K562 (cell line): ENCODE data around the gene ME3. TPM values are rescaled to one million over a fixed set of nuclear protein-coding genes. Genes with fewer than 3 reads are reported as not detected.

Experiments
- ATAC-seq: fragments of 200-7000 bp; cut with Tn5 transposase; 3 replicates; pipeline ENCODE4 v1.9.1; 2020; ENCODE audit warnings: moderate library complexity
- BruUV-seq: library from RNA; stranded (reverse); fragments of 400-500 nt; replicated peaks from 2 replicates; lab custom pipeline; 2021; lab: Mats Ljungman, UMichigan
- CTCF ChIA-PET: fragments of 300-600 bp; formaldehyde crosslinking; extraction: SDS; loops from one replicate; lab custom pipeline; 2021; ENCODE audit warnings: low intra/inter-chr PET ratio; lab: Yijun Ruan, JAX
- POLR2A ChIA-PET: fragments of 300-600, 350-650 bp; sonication (Branson Sonifier 250); formaldehyde crosslinking; extraction: SDS; loops from one replicate; lab custom pipeline; 2021; ENCODE audit warnings: antibody characterized with exemption, inconsistent platforms; lab: Yijun Ruan, JAX
- DNase-seq, 4 experiments: peaks; one replicate each; pipeline versions ENCODE4 v3.0.0 to v3.0.0-alpha.2; 2011 to 2018; ENCODE audit warnings: low spot score in 3 of 4, mixed read lengths in 3 of 4; ENCODE audit errors: extremely low read depth in 1 of 4
- FAIRE-seq: peaks from 2 replicates; lab custom pipeline; 2011; peaks lifted over from hg19 to GRCh38; lab: Jason Lieb, UNC
- H2AFZ ChIP-seq: 2 replicates; pipeline ENCODE4 v1.6.0; 2011; ENCODE audit warnings: low read depth, low read length, control low read depth, inconsistent platforms
- H3K27ac ChIP-seq: fragments of 200-600 bp; 3 replicates; pipeline ENCODE4 v1.8.0; 2011; ENCODE audit warnings: low read depth, mild to moderate bottlenecking, control low read depth, inconsistent platforms, low read length, moderate library complexity, mixed read lengths; ENCODE audit errors: extremely low read depth
- H3K27me3 ChIP-seq, 2 experiments: fragments of 300-600 bp in 1 of 2; 2 replicates in 1 of 2; 3 replicates in 1 of 2; pipeline versions ENCODE4 v1.6.0 to v1.8.0; 2011; ENCODE audit warnings: inconsistent platforms in 2 of 2, low read length in 2 of 2, mild to moderate bottlenecking in 1 of 2, mixed read lengths in 1 of 2, moderate library complexity in 1 of 2; ENCODE audit not compliant: control insufficient read depth in 2 of 2, insufficient read depth in 2 of 2
- H3K36me3 ChIP-seq: fragments of 300-600 bp; 3 replicates; pipeline ENCODE4 v1.8.0; 2011; ENCODE audit warnings: mild to moderate bottlenecking, low read length, inconsistent platforms; ENCODE audit not compliant: control insufficient read depth, insufficient read depth
- H3K4me1 ChIP-seq, 2 experiments: fragments of 200-600 bp in 1 of 2; replicated peaks in 1 of 2; 2 replicates in 1 of 2; 3 replicates in 1 of 2; pipeline versions ENCODE4 v1.5.1 to v1.8.0; 2011; ENCODE audit warnings: inconsistent platforms in 2 of 2, low read length in 2 of 2, mild to moderate bottlenecking in 1 of 2, mixed read lengths in 1 of 2, moderate library complexity in 1 of 2; ENCODE audit not compliant: control insufficient read depth in 2 of 2, insufficient read depth in 2 of 2
- H3K4me2 ChIP-seq: 2 replicates; pipeline ENCODE4 v1.6.1; 2011; ENCODE audit warnings: low read length, control low read depth, inconsistent platforms, mixed read lengths; ENCODE audit not compliant: insufficient read depth
- H3K4me3 ChIP-seq: fragments of 200-600 bp; sonication (generic), shearing (Covaris generic); 2 replicates; pipeline ENCODE4 v1.5.1; 2016; ENCODE audit warnings: control low read depth, inconsistent platforms
- H3K79me2 ChIP-seq: fragments of 200-600 bp; 3 replicates; pipeline ENCODE4 v1.8.0; 2011; ENCODE audit warnings: low read length, inconsistent platforms; ENCODE audit not compliant: control insufficient read depth, insufficient read depth
- H3K9ac ChIP-seq, 2 experiments: 2 replicates each; pipeline versions ENCODE4 v1.6.0 to v1.6.1; 2011; ENCODE audit warnings: low read depth in 2 of 2, low read length in 2 of 2, control low read depth in 1 of 2, inconsistent platforms in 1 of 2, mild to moderate bottlenecking in 1 of 2, mixed read lengths in 1 of 2; ENCODE audit not compliant: insufficient read depth in 1 of 2
- H3K9me1 ChIP-seq: one replicate; pipeline ENCODE4 v1.6.0; 2011; ENCODE audit warnings: inconsistent platforms, mild to moderate bottlenecking, low read length, moderate library complexity; ENCODE audit not compliant: control insufficient read depth, insufficient read depth
- H3K9me3 ChIP-seq: replicated peaks from 2 replicates; pipeline ENCODE4 v1.5.1; 2011; ENCODE audit warnings: low read depth, low read length, inconsistent platforms; ENCODE audit not compliant: control insufficient read depth, insufficient read depth
- H4K20me1 ChIP-seq: replicated peaks from 2 replicates; pipeline ENCODE4 v1.6.1; 2011; ENCODE audit warnings: low read length, inconsistent platforms, mixed read lengths; ENCODE audit not compliant: control insufficient read depth, insufficient read depth
- BHLHE40 ChIP-seq: IDR thresholded peaks from 2 replicates; pipeline ENCODE4 v1.6.1; 2011; ENCODE audit warnings: low read length, improper control_type of control experiment
- C11orf30 ChIP-seq: fragments of 450-650 bp; IDR thresholded peaks from 2 replicates; pipeline ENCODE4 v1.6.1; 2016; ENCODE audit warnings: low read depth, mild to moderate bottlenecking
- FOXJ2 ChIP-seq: fragments of 200-800 bp; sonication (Bioruptor generic); IDR thresholded peaks from 2 replicates; pipeline ENCODE4 v1.6.1; 2016; ENCODE audit warnings: missing genetic modification characterization, missing compliant biosample characterization
- FOXK1 ChIP-seq: sonication (generic); formaldehyde crosslinking; IDR thresholded peaks from 2 replicates; pipeline ENCODE4 v1.8.0; 2022; ENCODE audit warnings: missing genetic modification reagents, mild to moderate bottlenecking, borderline replicate concordance
- JUN ChIP-seq, 2 experiments: sonication (generic) in 1 of 2; formaldehyde crosslinking in 1 of 2; IDR thresholded peaks; 2 replicates each; pipeline versions ENCODE4 v1.6.1 to v1.8.0; 2012 to 2022; ENCODE audit warnings: borderline replicate concordance in 2 of 2, mild to moderate bottlenecking in 2 of 2, improper control_type of control experiment in 1 of 2, low read depth in 1 of 2, low read length in 1 of 2, missing genetic modification reagents in 1 of 2
- JUND ChIP-seq, 2 experiments: IDR thresholded peaks; 2 replicates in 1 of 2; 3 replicates in 1 of 2; pipeline ENCODE4 v1.6.1; 2011; ENCODE audit warnings: borderline replicate concordance in 2 of 2, low read depth in 2 of 2, low read length in 2 of 2, improper control_type of control experiment in 1 of 2, missing biosample characterization in 1 of 2, missing genetic modification characterization in 1 of 2, missing genetic modification reagents in 1 of 2
- MAFK ChIP-seq: IDR thresholded peaks from 2 replicates; pipeline ENCODE4 v1.6.1; 2011; ENCODE audit warnings: low read length, improper control_type of control experiment
- NFE2 ChIP-seq: IDR thresholded peaks from 2 replicates; pipeline ENCODE4 v1.6.1; 2014; ENCODE audit warnings: antibody characterized with exemption, low read depth
- POLR3A ChIP-seq: IDR thresholded peaks from 2 replicates; pipeline ENCODE4 v1.6.1; 2011; ENCODE audit warnings: borderline replicate concordance, mild to moderate bottlenecking, moderate library complexity; ENCODE audit not compliant: insufficient read length, insufficient read depth; ENCODE audit errors: extremely low read depth
- RNF2 ChIP-seq: sonication (generic); IDR thresholded peaks from 2 replicates; pipeline ENCODE4 v1.6.1; 2016
- ZNF121 ChIP-seq: sonication (generic); formaldehyde crosslinking; conservative IDR thresholded peaks from 2 replicates; pipeline ENCODE4 v1.8.0; 2022; ENCODE audit warnings: missing genetic modification reagents
- ZNF274 ChIP-seq: IDR thresholded peaks from 2 replicates; pipeline ENCODE4 v1.6.1; 2011; ENCODE audit warnings: low read depth, mild to moderate bottlenecking, low read length, moderate library complexity, borderline replicate concordance
- ZNF766 ChIP-seq: fragments of 200-800 bp; sonication (Bioruptor generic); conservative IDR thresholded peaks from 2 replicates; pipeline ENCODE4 v1.6.1; 2016; ENCODE audit warnings: missing genetic modification characterization, missing compliant biosample characterization
- WGBS: fragments of 100-300 bp; shearing (Covaris generic); methylation state at CpG from one replicate; pipeline ENCODE4 v1.1.6; 2016; ENCODE audit warnings: low coverage, mixed read lengths; ENCODE audit not compliant: insufficient coverage; ENCODE audit errors: missing lambda C conversion rate; 5-methylcytosine and 5-hydroxymethylcytosine counted together
- in situ Hi-C: fragments of 300-500 bp; cut with MboI; formaldehyde crosslinking; loops from 4 replicates; pipeline ENCODE4 v1.15.0; 2018; ENCODE audit warnings: inconsistent platforms, mixed read lengths
- intact Hi-C: fragments of 100-400 bp; cut with micrococcal nuclease; formaldehyde crosslinking; loops from 2 replicates; pipeline ENCODE4 v1.14.2; 2022
- polyA plus RNA-seq, 8 experiments: library from polyadenylated mRNA; depleted of rRNA in 4 of 8; stranded (reverse) in 5 of 8; unstranded in 3 of 8; fragments of >200 nt; fragmentation: Nextera tagmentation in 2 of 8; fragmentation: Illumina TruSeq in 1 of 8; extraction: Ambion mirVana in 2 of 8; extraction: Trizol in 1 of 8; gene quantifications; 2 replicates each; pipeline versions ENCODE4 v1.2.1 to v1.2.3, GENCODE V29; 2011 to 2014; ENCODE audit warnings: inconsistent platforms in 1 of 8, missing spikeins in 1 of 8
- total RNA-seq, 7 experiments: library from RNA; depleted of rRNA in 6 of 7; stranded (reverse); fragments of >200 nt in 6 of 7; fragmentation: Illumina TruSeq in 2 of 7; extraction: Trizol in 2 of 7; gene quantifications; 2 replicates each; pipeline versions ENCODE4 v1.2.1 to v1.2.3, GENCODE V29; 2011 to 2021; ENCODE audit warnings: low replicate concordance in 1 of 7
- TF ChIP-seq, protein P1 (sequence below): fragments of 200-800 bp; sonication (Bioruptor generic); IDR thresholded peaks from 2 replicates; pipeline ENCODE4 v1.6.1; 2017; ENCODE audit warnings: missing genetic modification characterization, missing compliant biosample characterization
- TF ChIP-seq, protein P2 (sequence below), 2 experiments: IDR thresholded peaks in 1 of 2; conservative IDR thresholded peaks in 1 of 2; 2 replicates each; pipeline ENCODE4 v1.6.1; 2016; ENCODE audit warnings: low read depth in 2 of 2, mild to moderate bottlenecking in 1 of 2, missing compliant biosample characterization in 1 of 2, missing genetic modification characterization in 1 of 2, moderate library complexity in 1 of 2

Gene ME3
- total and polyA plus RNA-seq, 9 of the 15 experiments (the other 6 are each of a cell fraction or from before 2014, with no cell fraction given) = not detected

DNA sequence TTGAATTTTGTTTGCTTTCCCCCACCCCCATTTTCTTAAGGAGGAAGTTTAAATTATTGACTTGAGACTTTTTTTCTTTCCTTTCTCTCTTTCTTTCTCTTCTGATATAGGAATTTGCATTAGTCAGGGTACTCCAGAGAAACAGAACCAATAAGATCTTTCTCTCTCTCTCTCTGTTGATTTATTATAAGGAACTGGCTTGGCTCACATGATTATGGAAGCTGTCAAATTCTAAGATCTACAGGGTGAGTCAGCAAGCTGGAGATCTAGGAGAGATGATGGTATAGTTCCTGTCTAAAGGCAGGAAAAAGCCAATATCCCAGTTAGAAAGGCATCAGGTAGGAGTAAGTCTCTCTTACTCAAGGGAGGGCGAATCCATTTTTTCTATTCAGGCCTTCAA, 233.7 kb downstream of the ME3 start:
- H3K27ac ChIP-seq = no peak overlapping the region
- H3K4me3 ChIP-seq = no peak overlapping the region
- intact Hi-C loops = no loop called here
- no peaks in the 10 kb centered on the region for H3K9me1 ChIP-seq
- H3K4me2 ChIP-seq = no peak overlapping the region
- no peaks in the 10 kb centered on the region for H4K20me1 ChIP-seq
- H3K27me3 ChIP-seq = no peaks in the 10 kb centered on the region
- 18% methylated on average over 1 of the region's 1 CpG for WGBS
- no peak for FAIRE-seq
- peaks cover 0 to 4% of the 10 kb centered on the region in 2 experiments; a peak in 3 of 5 replicates for H3K4me1 ChIP-seq
- no peak; the same call in 2 of the 3 replicates for ATAC-seq
- no peaks in the 10 kb centered on the region for H3K9me3 ChIP-seq
- H3K79me2 ChIP-seq = no peaks in the 10 kb centered on the region
- ChIA-PET CTCF (no interaction called here), POLR2A (no interaction called here)
- no peak overlapping the region for H3K9ac ChIP-seq
- BruUV-seq = no TSS peak
- peak in 1 of 4 experiments; percentile 41 for DNase-seq
- H3K36me3 ChIP-seq = no peaks in the 10 kb centered on the region
- in situ Hi-C loops = no loop called here
- H2AFZ ChIP-seq = no peak overlapping the region
- peak; percentile 74; the same call in 1 of the 2 replicates for TF ChIP-seq C11orf30
- TF ChIP-seq ZNF121 (CRISPR knock-in tag) = no peak
- peak; percentile 53; the same call in 1 of the 2 replicates for TF ChIP-seq MAFK
- TF ChIP-seq RNF2 = peak; percentile 20; the same call in 1 of the 2 replicates
- peak; percentile 36; the same call in 1 of the 2 replicates for TF ChIP-seq JUN (IDR thresholded peaks at IDR 0.05; ENCODE audit: borderline replicate concordance, low read depth, low read length)
- no peak for TF ChIP-seq JUN (CRISPR knock-in tag; IDR thresholded peaks at IDR 0.05; ENCODE audit: borderline replicate concordance)
- TF ChIP-seq, protein P1, sequence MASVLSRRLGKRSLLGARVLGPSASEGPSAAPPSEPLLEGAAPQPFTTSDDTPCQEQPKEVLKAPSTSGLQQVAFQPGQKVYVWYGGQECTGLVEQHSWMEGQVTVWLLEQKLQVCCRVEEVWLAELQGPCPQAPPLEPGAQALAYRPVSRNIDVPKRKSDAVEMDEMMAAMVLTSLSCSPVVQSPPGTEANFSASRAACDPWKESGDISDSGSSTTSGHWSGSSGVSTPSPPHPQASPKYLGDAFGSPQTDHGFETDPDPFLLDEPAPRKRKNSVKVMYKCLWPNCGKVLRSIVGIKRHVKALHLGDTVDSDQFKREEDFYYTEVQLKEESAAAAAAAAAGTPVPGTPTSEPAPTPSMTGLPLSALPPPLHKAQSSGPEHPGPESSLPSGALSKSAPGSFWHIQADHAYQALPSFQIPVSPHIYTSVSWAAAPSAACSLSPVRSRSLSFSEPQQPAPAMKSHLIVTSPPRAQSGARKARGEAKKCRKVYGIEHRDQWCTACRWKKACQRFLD (CRISPR knock-in tag) = no peak
- peak; percentile 54 for TF ChIP-seq ZNF766 (CRISPR knock-in tag)
- TF ChIP-seq JUND (IDR thresholded peaks at IDR 0.05; ENCODE audit: borderline replicate concordance, low read depth, low read length) = peak; percentile 81
- peak; percentile 86; the same call in 2 of the 3 replicates for TF ChIP-seq JUND (tag; IDR thresholded peaks at IDR 0.05; ENCODE audit: borderline replicate concordance, low read depth, low read length)
- no peak for TF ChIP-seq FOXK1 (CRISPR knock-in tag)
- no peak for TF ChIP-seq ZNF274
- 0 out of 2 replicates have a peak, but pooled peaks have one; percentile 26 for TF ChIP-seq FOXJ2
- no peak for TF ChIP-seq POLR3A
- TF ChIP-seq BHLHE40 = peak; percentile 53
- peak; percentile 91 for TF ChIP-seq NFE2
- TF ChIP-seq, protein P2, sequence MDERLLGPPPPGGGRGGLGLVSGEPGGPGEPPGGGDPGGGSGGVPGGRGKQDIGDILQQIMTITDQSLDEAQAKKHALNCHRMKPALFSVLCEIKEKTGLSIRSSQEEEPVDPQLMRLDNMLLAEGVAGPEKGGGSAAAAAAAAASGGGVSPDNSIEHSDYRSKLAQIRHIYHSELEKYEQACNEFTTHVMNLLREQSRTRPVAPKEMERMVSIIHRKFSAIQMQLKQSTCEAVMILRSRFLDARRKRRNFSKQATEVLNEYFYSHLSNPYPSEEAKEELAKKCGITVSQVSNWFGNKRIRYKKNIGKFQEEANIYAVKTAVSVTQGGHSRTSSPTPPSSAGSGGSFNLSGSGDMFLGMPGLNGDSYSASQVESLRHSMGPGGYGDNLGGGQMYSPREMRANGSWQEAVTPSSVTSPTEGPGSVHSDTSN (CRISPR knock-in tag; IDR thresholded peaks at IDR 0.05; ENCODE audit: low read depth) = no peak
- TF ChIP-seq, protein P2 (tag; conservative IDR thresholded peaks at IDR 0.05; ENCODE audit: low read depth) = peak; percentile 98
